HG03196 (cell line): Measurements from ENCODE around the gene ELAVL2.
"Not testable (repeated sequence)": the region's sequence is repeated elsewhere in the genome, so short reads cannot be mapped to it uniquely, and the experiment has no call there.

Experiments
- ATAC-seq: cut with Tn5 transposase; IDR thresholded peaks from one replicate; pipeline ENCODE4 v1.9.1; 2021; ENCODE audit not compliant: unreplicated experiment

ELAVL2 gene

GRCh38 chr9:23728736-23729135 lies 97.3 kb downstream of the ELAVL2 start:
- ATAC-seq, result no peak

- ATAC-seq, result no peak
Observed at GRCh38 chr9:23725279-23725946, 100.6 kb downstream of the ELAVL2 start.

DNA sequence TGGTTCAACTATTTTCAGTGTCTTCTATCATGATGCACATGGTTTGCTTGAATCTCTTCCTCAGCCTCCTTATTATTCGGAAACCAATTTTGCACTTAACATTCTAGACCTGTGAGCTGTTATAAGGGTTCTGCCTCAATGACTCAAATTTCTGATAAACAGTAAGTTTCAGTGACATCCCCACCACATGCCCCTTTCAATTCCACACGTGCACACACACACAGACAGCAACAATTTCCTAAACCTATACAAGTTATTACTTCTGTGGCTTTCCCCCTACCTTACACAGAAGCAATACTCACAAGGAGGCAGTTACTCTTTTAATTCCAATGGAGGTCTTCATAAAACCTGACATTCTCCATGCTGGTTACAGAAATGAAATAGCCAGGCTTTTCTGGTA lies 102.4 kb downstream of the ELAVL2 start:
- no peak for ATAC-seq

GRCh38 chr9:23723048-23723447 lies 103.0 kb downstream of the ELAVL2 start:
- ATAC-seq, result not testable (repeated sequence)

GRCh38 chr9:23721466-23721865 lies 104.6 kb downstream of the ELAVL2 start:
- ATAC-seq, result no peak

GRCh38 chr9:23717505-23717904 lies 108.5 kb downstream of the ELAVL2 start:
- ATAC-seq, result no peak

DNA sequence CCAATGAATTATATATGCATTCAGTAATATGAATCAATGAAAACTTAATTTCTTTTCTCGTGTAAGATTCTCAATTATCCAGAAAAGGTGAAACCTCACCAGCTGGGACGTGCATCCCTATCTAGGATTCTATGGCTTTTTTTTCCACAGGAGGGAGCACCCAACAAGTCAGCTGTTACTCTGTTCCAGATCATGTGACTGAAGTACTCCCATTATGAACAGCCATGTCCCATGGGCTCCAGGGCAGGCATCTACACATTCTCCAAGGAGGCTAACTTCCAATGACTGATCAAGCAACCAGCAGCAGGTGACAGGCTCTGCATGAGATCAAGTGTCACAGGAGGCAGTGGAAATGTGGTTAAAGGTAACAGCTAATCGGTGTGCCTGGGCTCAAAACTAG lies 118.8 kb downstream of the ELAVL2 start:
- ATAC-seq, result no peak

DNA sequence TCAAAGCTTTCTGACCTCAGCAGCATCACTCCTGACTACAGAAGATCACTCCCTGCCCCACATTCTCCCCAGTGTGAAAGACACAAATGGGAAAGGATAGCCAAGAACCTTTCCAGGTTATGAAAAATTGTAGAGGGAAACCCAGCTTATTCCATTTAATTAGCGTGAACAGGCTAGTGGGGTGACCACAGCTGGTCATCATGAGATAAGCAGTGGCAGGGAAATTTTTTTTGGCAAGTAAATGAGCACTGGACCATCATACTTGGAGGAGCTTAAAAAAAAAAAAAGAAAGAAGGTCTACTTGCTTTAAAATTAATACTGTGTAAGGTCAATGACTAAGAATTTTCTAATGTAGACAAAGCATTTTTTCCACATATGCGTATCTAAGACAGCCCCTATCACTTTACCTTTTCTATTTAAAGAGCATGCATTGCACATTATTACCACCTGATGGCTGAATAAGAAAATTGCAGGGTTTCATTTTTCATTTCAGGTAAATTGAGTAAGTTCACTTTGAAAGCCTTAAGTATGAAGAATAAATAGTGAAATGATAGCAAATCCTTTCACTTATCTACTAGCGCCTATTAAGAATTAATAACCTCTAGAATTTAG lies 123.6 kb downstream of the ELAVL2 start:
- no peak for ATAC-seq

DNA sequence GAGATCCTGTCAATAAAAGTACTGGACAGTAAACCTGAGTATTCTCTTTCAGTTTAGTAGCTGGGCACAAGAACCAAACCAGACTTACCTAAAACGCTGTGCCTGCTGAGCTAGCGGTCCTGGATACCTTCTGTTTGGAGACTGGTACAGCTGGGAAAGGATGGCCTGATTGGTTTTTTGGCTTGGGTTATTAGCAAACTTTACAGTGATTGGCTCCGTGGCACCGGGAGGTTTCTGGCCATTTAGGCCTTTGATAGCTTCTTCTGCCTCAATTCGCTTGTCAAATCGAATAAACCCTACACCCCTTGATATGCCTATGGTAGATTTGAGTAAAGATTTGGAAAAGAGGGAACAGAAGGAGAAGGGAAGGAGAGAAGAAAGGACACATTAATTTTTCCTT lies 124.7 kb downstream of the ELAVL2 start:
- ATAC-seq, result no peak

GRCh38 chr9:23700359-23700758 lies 125.7 kb downstream of the ELAVL2 start:
- ATAC-seq, result no peak

DNA sequence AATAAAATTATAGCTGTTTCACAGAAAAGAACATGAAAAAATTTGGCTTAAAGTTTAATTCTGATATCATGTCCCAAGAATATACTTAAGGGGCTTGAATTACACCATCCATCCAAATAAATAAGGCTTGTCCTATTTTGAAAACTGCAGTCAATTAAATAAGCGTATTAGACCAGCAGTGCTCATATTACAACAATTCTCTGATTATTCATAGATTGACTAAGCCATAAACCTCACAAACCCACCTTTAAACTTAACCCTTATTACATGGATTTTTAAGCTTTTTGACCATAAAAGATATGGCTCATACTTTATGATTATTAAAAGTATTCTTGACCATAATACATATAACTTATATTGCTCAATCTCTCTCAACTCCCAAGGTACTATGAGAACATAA lies 127.9 kb downstream of the ELAVL2 start:
- no peak for ATAC-seq

DNA sequence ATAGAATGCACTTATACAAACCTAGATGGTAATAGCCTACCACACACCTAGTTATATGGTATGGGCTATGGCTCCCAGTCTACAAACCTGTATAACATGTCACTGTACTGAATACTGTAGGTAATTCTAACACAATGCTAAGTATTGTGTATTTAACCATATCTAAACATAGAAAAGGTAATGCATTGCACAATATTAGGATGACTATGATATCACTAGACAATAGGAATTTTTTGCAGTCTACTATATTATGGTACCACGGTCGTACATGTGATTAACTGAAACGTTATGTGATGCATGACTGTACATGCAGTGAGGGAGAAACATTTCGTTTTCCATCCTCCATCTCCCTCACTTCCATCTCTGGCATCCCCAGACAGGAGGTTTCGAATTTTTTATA lies 130.5 kb downstream of the ELAVL2 start:
- ATAC-seq, result no peak

DNA sequence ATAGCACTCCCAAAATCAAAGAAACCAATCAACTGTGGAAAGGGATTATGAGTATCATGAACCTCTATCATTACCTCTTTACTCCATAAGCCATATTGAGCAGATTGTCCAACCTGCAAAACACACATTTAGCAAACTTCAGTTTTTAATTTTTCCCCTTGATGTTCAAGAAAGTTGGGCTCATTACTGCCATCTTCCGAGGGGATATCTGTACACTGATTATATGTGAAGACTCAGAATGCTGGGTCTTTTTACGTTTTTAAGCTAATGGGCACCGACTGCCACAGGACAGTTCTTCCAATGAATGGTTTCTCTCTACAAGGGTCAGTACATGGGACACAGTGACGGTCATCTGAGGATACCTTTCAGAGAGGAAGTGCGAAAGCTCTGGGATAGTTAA lies 132.7 kb downstream of the ELAVL2 start:
- ATAC-seq, result no peak

- no peak for ATAC-seq
Observed at GRCh38 chr9:23686896-23687295, 139.1 kb downstream of the ELAVL2 start.

DNA sequence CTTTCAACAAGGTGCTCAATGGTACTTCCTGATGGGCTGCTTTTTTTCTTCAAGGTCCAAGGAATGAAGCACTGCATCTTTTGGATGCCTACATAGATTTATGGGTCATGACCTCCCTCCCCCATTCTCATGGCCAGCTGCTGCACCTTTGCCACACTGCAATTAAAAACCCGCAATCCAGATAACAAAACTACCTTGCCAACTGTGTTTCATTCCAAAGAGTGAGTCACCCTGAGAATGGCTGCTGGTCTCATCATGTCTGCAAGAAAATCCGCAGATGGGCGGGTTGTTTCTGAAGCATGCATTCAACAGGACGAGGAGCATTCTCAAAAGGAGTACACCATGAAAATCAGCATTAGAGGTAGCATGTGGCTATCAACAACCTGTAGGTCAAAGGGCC lies 139.8 kb downstream of the ELAVL2 start:
- no peak for ATAC-seq

DNA sequence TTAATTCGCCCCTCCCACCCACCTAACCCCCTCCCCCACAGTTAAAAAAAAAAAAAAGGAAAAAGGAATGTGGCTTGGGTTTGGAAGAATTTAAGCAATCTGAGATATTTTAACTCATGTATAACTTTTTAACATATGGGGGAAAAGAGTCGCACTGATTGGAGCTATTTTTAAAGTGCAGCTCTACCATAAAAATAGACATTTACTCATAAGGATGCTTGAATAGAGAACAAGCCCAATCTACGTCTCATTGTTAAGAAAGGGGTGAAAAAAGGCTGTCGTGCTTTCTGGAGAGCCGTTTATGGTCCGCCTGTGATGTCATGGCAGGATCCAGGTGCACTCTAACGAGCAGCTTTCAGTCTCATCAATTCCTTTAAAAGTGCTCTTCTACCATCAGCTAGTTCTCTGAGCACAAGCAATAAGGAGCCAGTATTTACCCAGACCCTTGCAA lies 142.4 kb downstream of the ELAVL2 start:
- no peak for ATAC-seq

DNA sequence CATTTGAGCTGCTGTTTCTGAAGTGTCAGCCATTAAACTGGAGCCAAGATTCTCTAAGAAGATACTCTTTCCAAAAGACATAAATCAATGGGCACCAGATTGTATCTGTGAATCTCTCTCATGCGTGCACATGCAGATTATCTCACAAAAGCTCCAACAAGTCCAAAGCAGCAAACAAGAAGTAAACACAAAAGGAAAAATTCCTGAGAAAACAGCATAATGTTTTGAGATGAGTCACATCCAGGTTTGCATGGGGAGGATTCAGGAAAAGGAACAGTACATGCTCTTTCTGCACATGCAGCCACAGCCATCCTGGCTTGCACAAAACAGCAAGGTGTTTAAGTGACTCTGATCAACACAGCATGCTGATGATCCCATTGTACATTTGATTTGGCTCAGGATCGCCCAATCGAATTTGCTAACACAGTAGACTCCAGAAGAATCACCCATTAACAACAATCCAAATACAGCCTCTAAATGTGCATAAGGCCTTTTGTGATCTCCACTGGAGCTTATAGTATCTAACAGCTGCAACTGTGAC lies 143.1 kb downstream of the ELAVL2 start:
- ATAC-seq, result no peak

GRCh38 chr9:23682352-23682751 lies 143.7 kb downstream of the ELAVL2 start:
- ATAC-seq, result no peak

DNA sequence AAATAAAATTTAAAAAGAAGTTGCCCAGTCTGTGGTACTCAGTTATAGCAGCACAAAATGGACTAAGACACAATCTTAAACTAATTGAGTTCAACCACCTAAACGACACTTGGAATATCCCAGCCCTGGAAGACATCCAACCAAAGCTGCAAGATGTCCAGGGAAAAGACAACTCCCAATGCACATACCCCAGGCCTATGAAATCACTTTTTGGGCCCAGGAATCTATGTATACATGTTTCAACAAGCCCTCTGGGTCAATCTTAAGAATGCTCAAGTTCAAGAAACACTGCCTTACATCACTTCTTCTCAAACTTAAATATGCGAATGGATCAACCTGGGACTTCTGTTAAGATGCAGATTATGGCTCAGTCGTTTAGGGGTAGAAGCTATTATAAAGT lies 148.6 kb downstream of the ELAVL2 start:
- no peak for ATAC-seq

DNA sequence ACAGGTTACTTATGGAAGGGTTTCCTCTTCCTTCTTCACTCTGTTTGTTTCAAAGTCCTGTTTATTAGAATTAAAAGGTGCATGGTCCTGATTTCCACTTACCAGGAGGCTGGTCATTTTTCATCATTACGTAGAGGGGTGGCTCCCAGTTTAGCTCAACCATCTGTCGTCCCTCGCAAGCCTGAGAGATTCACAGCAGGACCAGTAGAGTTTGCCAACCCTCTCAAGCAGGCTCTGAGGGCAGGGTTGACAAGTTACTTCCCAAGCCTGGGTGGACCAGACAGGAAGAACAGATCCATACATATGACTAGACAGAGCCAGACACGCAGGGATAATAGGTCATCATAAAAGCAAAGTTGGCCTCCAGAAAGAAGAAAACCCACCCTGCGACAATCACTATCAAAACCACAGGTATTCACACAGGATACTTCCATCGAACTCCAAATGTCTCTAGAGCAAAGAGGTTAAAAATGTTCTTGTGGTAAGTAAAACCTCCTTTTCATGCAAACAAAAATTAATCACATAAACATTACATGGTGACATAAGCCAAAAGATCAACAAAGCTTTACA lies 151.9 kb downstream of the ELAVL2 start:
- no peak for ATAC-seq

- no peak for ATAC-seq
Observed at GRCh38 chr9:23672151-23672550, 153.9 kb downstream of the ELAVL2 start.

GRCh38 chr9:23669776-23670175 lies 156.3 kb downstream of the ELAVL2 start:
- ATAC-seq, result no peak
